Bronchial epithelial cell (primary cell): ENCODE results near the gene RUFY2. TPM values are rescaled to one million over a fixed set of nuclear protein-coding genes. Genes with fewer than 3 reads are reported as not detected.
"Not testable (repeated sequence)": the region's sequence is repeated elsewhere in the genome, so short reads cannot be mapped to it uniquely, and the experiment has no call there.

Experiments
- DNase-seq: peaks from one replicate; pipeline ENCODE4 v3.0.0-alpha.2; 2010; ENCODE audit warnings: low read depth
- FAIRE-seq: peaks from 2 replicates; lab custom pipeline; 2011; peaks lifted over from hg19 to GRCh38; lab: Jason Lieb, UNC
- H3K27me3 ChIP-seq: 2 replicates; pipeline ENCODE4 v1.5.1; 2011; ENCODE audit warnings: low read length; ENCODE audit not compliant: control insufficient read depth, insufficient read depth
- H3K36me3 ChIP-seq: 2 replicates; pipeline ENCODE4 v1.5.1; 2011; ENCODE audit warnings: low read length; ENCODE audit not compliant: control insufficient read depth, insufficient read depth
- H3K4me3 ChIP-seq: 2 replicates; pipeline ENCODE4 v1.5.1; 2011; ENCODE audit warnings: mild to moderate bottlenecking, low read depth, low read length, control low read depth
- total RNA-seq: library from RNA; depleted of rRNA; stranded (reverse); fragments of >200 nt; gene quantifications from 2 replicates; pipeline ENCODE4 v1.2.1, GENCODE V29; 2014
- TF ChIP-seq, protein P1 (sequence below): IDR thresholded peaks from 2 replicates; pipeline ENCODE4 v1.5.1; 2011; ENCODE audit warnings: mild to moderate bottlenecking, moderate library complexity, low read length, control low read depth, inconsistent platforms; ENCODE audit not compliant: insufficient read depth, severe bottlenecking

RUFY2 gene
- total RNA-seq, 1 donor from 2014 or later = 18.7 TPM

DNA sequence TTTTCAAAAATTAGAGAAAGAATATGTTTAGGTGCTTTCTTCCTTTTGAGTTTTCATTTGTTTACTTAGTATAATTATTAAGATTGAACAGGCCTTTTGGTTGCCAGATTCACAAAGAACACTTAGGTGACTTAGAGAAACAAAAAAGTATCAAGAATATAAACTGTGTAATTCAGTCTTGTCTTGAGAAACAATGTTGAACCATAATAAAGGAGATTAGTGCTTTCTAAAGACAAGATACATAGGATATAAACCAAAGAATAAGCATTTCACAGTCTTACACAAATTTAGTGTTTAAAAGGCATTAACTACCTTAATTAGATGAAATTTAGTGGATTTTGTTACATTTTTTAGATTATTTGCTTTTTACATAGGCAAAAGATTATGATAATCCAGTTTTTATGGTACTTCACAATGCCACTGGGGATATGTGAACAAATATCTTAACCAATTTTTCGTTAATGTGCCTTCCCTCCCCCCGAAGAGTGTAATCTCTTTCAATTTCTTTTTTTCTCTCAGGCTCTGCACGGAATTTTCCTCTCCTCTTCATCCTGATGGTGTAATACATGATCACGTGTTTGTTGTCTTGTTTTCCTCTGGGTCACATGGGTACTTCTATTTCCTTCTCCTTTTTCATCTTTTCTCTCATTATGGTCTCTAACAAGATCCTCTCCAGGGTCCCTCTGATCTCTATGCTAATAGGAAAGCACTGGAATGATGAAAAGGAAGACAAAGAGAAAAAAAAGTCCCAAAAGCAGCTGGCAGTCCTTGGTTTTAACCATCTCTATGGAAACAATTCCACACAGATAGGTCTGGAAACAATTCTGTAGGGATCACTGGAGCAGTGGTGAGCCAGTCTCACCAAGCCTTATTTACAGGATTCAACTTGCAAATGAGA, 78.9 kb downstream of the RUFY2 start:
- no peak for FAIRE-seq
- peak; percentile 57 for DNase-seq
- Histone ChIP-seq H3K4me3 (no peak overlapping the region), H3K36me3 (no peaks in the 10 kb centered on the region), H3K27me3 (no peaks in the 10 kb centered on the region)
- TF ChIP-seq, protein P1, sequence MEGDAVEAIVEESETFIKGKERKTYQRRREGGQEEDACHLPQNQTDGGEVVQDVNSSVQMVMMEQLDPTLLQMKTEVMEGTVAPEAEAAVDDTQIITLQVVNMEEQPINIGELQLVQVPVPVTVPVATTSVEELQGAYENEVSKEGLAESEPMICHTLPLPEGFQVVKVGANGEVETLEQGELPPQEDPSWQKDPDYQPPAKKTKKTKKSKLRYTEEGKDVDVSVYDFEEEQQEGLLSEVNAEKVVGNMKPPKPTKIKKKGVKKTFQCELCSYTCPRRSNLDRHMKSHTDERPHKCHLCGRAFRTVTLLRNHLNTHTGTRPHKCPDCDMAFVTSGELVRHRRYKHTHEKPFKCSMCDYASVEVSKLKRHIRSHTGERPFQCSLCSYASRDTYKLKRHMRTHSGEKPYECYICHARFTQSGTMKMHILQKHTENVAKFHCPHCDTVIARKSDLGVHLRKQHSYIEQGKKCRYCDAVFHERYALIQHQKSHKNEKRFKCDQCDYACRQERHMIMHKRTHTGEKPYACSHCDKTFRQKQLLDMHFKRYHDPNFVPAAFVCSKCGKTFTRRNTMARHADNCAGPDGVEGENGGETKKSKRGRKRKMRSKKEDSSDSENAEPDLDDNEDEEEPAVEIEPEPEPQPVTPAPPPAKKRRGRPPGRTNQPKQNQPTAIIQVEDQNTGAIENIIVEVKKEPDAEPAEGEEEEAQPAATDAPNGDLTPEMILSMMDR = no peak

DNA sequence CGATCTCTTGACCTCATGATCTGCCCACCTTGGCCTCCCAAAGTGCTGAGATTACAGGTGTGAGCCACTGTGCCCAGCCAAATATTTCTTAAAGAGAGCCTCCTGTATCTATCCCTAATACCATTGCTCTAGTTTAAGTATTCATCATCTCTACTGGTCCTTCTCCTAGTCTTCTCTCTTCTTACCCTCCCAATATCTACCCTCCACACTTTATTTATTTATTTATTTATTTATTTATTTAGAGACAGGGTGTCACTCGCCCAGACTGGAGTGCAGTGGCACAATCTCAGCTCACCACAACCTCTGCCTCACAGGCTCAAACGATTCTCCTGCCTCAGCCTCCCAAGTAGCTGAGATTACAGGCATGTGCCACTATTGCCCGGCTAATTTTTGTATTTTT, 82.7 kb downstream of the RUFY2 start:
- H3K4me3 ChIP-seq, DNase-seq, H3K36me3 ChIP-seq, H3K27me3 ChIP-seq, FAIRE-seq: not testable (repeated sequence)

DNA sequence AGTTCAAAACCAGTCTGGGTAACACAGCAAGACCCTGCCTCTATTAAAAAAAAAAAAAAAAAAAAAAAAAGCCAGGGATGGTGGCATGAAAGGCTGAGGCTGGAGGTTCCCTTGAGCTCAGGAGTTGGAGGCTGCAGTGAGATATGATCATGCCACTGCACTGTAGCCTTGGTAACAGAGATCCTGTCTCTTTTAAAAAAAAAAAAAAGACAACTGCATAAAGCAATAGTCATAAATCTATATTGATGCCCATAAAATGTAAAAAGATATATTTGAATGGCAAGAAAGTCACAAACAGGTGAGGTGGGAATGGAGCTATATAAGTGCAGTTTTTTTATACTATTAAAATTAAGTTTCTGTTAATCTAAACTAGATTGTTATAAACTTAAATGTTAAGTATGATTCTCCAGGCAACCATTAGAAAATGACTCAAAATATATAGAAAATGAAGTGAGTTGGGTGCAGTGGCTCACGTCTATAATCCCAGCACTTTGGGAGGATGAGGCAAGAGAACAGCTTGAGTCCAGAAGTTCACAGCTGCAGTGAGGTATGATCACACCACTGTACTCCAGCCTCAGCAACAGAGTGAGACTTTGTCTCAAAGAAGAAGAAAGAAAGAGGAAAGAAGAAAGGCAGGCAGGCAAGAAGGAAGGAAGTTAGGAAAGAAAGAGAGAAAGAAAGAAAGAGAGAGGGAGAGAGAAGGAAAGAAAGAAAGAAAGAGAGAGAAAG, 88.6 kb downstream of the RUFY2 start:
- DNase-seq (no peak), FAIRE-seq (no peak)
- no peak overlapping the region for H3K4me3 ChIP-seq
- no peaks in the 10 kb centered on the region for H3K36me3 ChIP-seq
- no peaks in the 10 kb centered on the region for H3K27me3 ChIP-seq
- TF ChIP-seq, protein P1 = no peak

DNA sequence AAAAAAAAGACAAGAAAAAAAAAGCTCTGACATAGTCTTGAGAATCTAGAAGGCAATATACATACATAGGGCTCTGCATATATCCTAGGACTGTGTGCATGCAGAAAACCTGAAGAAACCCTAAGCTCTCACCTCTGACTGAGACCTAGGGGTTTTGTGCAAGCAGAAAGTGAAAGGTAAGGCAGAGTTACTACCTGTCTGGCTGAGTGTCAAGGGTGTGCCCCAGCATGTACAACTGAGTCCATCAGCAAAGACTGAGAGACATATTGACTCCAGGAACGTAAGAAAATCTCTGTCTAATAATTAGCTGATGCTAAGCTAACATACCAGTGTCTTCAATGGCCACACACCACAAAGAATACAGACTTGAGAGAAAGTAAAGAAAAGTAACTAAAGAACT, 91.5 kb downstream of the RUFY2 start:
- no peak for DNase-seq
- no peak overlapping the region for H3K4me3 ChIP-seq

DNA sequence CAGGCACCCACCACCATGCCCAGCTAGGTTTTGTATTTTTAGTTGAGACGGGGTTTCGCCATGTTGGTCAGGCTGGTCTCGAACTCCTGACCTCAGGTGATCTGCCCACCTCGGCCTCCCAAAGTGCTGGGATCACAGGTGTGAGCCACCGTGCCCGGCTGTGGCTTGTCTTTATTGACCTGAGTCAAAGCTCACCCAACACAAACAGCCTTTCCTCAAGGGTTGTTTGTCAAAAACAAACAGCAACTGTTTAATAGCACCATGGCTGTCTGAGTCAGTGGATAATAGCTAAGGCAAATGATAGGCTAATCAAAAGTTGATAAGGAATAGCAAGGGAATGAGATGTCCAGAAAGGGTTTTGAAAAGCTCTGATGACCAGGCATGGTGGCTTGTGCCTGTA, 92.1 kb downstream of the RUFY2 start:
- not testable (repeated sequence) for DNase-seq, H3K36me3 ChIP-seq, FAIRE-seq, H3K27me3 ChIP-seq, H3K4me3 ChIP-seq

More for the DNA sequence above, 91.5 kb downstream of the RUFY2 start:
- TF ChIP-seq, protein P1 = no peak
- Histone ChIP-seq H3K36me3 (no peaks in the 10 kb centered on the region), H3K27me3 (no peaks in the 10 kb centered on the region)
- FAIRE-seq = no peak

DNA sequence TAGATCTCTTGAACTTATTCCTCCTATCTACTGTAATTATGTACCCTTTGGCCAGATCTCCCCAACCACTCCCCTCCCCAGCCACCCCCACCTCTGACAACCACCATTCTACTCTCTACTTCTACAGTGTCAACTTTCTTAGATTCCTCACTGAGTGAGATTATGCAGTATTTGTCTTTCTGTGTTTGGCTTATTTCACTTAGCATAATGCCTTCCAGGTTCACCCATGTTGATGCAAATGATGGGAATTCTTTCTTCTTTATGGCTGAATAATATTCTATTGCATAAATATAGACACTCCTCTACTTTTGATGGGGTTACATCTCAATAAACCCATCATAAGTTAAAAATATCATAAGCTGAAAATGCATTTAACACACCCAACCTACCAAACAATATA, 96.5 kb downstream of the RUFY2 start:
- Histone ChIP-seq H3K4me3 (no peak overlapping the region), H3K36me3 (no peaks in the 10 kb centered on the region), H3K27me3 (no peaks in the 10 kb centered on the region)
- TF ChIP-seq, protein P1 = no peak
- FAIRE-seq (no peak), DNase-seq (no peak)
